ENCODE measurements around the gene RARRES1. TPM values are rescaled to one million over a fixed set of nuclear protein-coding genes. Genes with fewer than 3 reads are reported as not detected.

RARRES1 gene
- total RNA-seq, 1 donor from 2014 or later = 1.8 TPM

Other genes with a start within 250 kb of the RARRES1 start
- 4.8 TPM in 2 replicates for gene MLF1, start 161.3 kb downstream of the RARRES1 start, total RNA-seq
- 81.1 and 103 TPM in 2 replicates for gene GFM1, start 87.9 kb downstream of the RARRES1 start, total RNA-seq
- gene LXN, start 59.8 kb downstream of the RARRES1 start, total RNA-seq = 36.7 and 46.4 TPM in 2 replicates
- gene MFSD1, start 69.6 kb upstream of the RARRES1 start, total RNA-seq = 55.4 and 77.6 TPM in 2 replicates